Measurements from ENCODE around the gene DMRTB1.

- TF ChIP-seq CTCF (conservative IDR thresholded peaks at IDR 0.05; ENCODE audit: low read depth, low read length), result no peak
- no peak for TF ChIP-seq RCOR1 (IDR thresholded peaks at IDR 0.05; ENCODE audit: insufficient replicate concordance, low read length)
- TF ChIP-seq MAZ (IDR thresholded peaks at IDR 0.05; ENCODE audit: borderline replicate concordance, low read depth, low read length), result no peak
- TF ChIP-seq SMC3 (IDR thresholded peaks at IDR 0.05; ENCODE audit: low read depth, low read length), result no peak
- TF ChIP-seq MAFK (IDR thresholded peaks at IDR 0.05; ENCODE audit: low read depth, low read length), result no peak
Measured at GRCh38 chr1:53501065-53502005, 42.1 kb downstream of the DMRTB1 start.
